Adrenal gland (tissue), 5 donors: ENCODE data around the gene GOLGA7B.

ENCODE experiments used
- CTCF ChIP-seq, 6 experiments: fragments of 450-650 bp in 4 of 6; fragments of 200-600 bp in 2 of 6; sonication (generic) in 1 of 6; IDR thresholded peaks; 1 replicate in 5 of 6; 2 replicates in 1 of 6; pipeline versions ENCODE4 v1.5.1 to v1.8.0; 2016 to 2021; ENCODE audit warnings: antibody characterized with exemption in 6 of 6, mild to moderate bottlenecking in 2 of 6, moderate library complexity in 1 of 6
- POLR2A ChIP-seq, 2 donors: fragments of 450-650 bp; IDR thresholded peaks; one replicate each; pipeline ENCODE4 v1.6.1; 2017; ENCODE audit warnings: antibody characterized with exemption in 2 of 2, mild to moderate bottlenecking in 2 of 2, moderate library complexity in 1 of 2
- donor health status: DM: no; HTN: no; CAD: no.

GRCh38 chr10:97821308-97822038 lies 28.2 kb upstream of the GOLGA7B start:
- no peak for TF ChIP-seq POLR2A (IDR thresholded peaks at IDR 0.05)
- no peak for TF ChIP-seq CTCF (IDR thresholded peaks at IDR 0.05)
